Fibroblast of skin of right biceps (primary cell): ENCODE data around the gene OXA1L.
"Not testable (repeated sequence)": the region's sequence is repeated elsewhere in the genome, so short reads cannot be mapped to it uniquely, and the experiment has no call there.

ENCODE experiments used
- DNase-seq: peaks from one replicate; pipeline ENCODE4 v3.0.0-alpha.2; 2013

Gene OXA1L

DNA sequence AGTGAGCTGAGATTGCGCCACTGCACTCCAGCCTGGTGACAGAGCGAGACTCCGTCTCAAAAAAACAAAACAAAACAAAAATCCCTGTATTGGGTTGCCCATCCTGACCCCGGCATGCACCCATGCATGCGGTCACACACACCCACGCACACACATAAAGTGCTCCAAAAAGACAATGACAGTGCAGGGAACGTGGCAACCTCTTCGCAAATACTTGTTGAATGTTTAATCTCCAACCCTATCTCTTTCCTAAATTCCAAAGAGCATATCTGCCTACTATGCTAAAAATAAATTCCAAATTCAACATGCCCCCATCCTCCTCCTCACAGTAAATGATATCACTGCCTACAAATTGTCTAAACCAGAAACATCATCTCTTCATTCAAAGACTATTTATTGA, 35.2 kb downstream of the OXA1L start:
- DNase-seq, result no peak

DNA sequence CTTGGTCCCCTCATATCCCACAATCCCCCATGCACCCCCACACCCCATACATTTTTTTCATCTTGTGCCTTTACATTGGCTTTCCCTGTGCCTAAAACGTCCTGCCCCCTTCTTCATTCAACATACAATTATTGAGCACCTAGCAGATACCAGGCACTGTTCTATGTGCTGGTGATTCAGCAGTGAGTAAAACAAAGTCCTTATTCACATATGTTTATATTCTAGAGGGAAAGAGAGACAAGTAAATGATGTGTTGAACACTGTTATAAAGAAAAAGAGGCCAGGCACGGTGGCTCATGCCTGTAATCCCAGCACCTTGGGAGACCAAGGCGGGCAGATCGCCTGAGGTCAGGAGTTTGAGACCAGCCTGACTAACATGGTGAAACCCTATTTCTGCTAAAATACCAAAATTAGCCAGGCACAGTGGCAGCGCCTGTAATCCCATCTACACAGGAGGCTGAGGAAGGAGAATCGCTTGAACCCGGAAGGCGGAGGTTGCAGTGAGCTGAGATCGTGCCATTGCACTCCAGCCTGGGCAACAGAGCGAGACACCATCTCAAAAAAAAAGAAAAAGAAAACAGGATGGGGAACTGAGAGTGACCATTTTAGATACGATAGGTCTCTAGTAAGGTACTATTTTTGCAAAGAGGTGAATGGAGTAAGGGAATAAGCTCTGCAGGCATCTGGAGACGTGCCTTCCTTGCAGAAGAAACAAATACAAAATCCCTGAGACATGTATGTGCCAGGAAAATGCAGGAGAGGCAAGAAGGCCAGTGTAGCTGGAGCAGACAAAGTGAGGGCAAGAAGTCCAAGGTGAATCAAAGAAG, 36.6 kb downstream of the OXA1L start:
- no peak for DNase-seq

DNA sequence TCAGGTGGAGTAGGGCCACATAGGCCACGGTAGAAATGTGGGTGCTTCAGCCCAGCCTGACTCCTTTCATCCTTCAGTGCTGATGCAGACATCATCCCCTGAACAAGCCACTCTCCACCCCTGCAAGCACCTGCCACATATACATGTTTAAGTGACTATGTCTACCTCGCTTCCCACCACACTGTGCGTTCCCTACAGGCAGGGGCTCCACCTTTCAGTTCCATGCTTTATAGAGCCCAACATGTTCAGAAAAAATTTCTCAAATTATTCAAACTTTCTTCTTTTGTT, 37.1 kb downstream of the OXA1L start:
- no peak for DNase-seq

DNA sequence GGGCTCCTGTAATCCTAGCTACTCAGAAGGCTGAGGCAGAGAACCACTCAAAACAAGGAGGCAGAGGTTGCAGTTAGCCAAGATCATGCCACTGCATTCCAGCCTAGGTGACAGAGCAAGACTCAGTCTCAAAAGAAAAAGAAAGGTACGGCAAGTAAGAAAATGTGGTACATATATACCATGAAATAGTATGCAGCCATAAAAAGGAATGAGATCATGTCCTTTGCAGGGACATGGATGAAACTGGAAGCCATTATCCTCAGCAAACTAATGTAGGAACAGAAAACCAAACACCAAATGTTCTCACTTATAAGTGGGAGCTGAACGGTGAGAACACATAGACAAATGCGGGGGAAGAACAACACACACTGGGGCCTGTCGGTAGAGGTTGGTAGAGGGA, 38.7 kb downstream of the OXA1L start:
- DNase-seq, result not testable (repeated sequence)

DNA sequence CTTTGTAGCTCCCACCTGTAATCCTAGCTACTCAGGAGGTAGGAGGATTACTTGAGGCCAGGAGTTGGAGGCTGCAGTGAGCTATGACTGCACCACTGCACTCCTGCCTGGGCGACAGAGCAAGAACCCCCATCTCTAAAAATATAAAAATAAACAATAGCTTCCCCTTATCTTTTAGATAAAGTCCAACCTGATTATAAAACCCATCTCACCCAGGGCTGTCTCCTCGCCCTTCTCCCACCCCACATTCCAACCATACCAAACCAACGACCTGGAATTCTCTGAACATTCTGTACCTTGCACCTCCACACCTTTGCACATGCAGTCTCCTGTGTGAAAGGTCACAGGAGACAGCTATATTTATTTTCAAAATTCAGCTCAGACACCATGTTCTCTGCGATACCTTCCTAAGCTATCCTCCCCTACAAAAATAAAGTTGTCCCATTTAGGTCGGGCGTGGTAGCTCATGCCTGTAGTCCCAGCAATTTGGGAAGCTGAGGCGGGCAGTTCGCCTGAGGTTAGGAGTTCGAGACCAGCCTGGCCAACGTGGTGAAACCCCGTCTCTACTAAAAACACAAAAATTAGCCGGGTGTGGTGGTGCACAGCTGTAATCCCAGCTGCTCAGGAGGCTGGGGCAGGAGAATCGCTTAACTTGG, 41.1 kb downstream of the OXA1L start:
- DNase-seq, result no peak

DNA sequence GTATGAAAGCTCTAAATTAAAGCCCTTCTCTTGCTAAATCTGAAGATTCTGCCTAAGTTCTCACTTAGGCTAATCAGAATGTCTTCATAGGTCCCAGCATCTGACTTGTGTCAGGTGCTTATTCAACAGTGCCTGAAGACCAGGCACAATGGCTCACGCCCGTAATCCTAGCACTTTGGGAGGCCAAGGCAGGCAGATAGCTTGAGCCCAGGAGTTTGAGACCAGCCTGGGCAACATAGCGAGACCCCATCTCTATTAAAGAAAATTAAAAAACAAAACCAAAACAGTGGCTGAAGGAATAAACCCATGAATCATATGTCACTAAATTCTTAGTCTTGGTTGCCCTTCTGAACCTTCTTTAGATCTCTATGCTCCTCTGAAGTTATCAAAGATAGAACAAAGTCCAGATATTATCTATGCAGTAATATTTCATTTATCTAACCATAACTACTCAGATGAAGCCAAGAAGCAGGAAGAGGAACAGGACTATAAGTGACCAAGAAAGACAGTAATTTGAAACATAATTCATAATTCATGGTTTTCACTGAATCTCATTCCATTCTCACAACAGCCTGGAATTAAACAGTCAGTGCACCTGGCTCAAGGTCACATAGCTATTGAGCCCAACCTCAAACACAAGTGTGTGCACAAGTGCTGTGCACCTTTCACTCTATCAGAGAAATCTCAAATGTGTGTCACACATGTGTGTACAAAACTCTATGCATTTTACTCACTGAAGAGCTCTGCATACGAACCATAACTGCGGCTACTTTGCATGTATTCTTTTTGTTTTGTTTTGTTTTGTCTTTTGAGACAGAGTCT, 42.1 kb downstream of the OXA1L start:
- no peak for DNase-seq

DNA sequence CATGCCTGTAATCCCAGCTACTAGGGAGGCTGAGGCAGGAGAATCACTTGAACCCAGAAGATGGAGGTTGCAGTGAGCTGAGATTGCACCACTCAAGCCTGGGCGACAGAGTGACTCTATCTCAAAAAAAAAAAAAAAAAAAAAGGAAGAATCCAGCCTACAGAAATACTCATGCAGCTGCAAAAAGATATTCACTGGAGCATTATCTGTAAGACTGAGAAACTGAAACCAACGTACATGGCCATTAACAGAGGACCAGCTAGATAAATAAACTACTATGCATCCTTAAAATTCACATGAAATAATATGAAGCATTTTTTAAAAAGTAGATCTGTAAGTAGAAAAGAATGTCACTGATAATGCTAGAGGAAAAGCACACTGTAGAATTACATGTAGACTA, 45.2 kb downstream of the OXA1L start:
- DNase-seq, result no peak

DNA sequence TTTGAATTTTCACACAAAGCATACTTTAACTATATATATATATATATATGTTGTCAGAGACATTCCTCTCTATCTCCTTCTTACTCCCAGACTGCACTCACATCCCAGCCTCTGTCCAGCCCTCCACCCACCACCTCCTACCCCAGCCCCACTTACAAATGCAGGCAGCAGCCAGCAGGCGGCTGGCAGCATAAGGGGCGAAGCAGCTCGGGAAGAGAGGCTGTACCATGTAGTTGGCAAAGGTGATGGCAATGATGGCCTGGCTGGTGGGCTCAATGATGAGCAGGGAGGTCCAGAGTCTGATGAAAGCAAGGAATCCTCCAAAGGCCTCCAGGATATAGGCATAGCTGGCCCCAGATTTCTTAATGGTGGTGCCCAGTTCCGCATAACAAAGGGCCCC, 46.3 kb downstream of the OXA1L start:
- no peak for DNase-seq

DNA sequence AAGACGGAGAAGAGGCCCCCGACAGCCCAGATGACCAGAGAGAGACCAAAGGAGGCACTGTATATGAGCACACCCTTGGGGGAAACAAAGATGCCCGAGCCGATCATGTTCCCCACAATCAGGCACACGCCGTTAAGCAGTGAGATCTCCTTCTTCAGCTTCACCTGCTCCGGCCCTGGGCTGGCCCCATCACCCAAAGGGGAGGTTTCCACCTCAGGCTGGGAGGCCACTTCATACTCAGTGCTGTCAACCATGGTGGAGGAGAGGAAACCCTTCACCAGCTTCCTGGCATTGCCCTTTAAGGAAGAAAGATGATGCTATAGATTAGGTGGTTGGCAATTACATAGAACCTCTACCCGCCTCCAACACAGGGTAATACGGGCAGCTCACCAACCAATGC, 46.7 kb downstream of the OXA1L start:
- DNase-seq, result no peak

DNA sequence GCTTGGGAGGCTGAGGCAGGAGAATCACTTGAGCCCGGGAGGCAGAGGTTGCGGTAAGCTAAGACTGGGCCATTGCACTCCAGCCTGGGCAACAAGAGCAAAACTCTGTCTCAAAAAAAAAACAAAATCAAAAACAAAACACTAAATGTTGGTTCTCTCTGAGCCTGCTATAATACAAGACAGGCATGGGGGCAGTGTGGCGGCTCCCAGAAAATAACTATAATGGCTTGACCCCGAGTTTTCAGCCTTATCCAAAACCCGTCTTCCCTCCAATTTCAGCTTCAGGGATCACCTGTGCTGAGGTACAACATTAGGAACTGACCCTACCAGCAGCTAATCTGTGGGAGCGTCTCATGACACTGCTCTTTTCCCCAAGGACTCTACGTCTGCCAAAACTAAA, 47.9 kb downstream of the OXA1L start:
- no peak for DNase-seq

DNA sequence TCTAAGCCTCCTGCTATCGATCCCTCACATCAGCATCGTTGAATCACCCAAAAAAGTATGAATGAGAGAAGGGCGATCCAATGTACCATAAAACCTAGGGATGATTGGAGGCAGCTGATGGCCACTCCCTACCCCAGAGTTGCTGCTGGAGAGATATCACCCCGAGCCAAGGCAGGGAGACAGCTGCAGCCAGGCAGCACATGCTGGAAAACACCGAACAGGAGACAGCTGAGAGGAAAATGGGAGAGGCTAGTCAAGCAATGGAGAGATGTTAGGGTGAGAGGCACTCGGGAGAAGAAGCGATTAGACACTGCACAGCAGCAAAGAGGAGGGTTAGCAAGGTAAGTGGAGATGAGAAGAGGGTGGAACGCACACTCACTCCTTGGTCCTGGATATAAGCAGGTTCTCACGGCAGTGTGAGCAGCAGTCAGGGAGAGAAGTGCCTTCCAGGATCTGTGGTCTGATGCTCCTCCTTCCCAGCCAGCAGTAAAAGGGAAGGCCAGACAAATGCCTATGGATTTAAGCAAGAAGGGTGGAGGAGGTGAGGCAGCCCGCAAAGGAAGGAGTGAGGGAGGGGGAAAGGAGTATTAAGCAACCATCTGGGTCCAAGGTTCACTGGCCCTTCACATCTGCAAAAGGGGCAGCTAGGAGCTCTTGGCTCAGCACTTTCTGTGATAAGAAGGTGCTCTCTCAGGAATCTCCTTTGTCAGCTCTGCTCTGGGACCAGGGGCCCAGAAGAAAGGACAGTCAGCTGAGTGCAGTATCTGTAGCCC, 48.6 kb downstream of the OXA1L start, which contains the start of gene SLC7A7:
TSS of gene SLC7A7 (minus strand) at position 495 of the 773 bp plus-strand sequence. CDS start 2,037 bp downstream, outside the sequence.
- peak; percentile 30 for DNase-seq

DNA sequence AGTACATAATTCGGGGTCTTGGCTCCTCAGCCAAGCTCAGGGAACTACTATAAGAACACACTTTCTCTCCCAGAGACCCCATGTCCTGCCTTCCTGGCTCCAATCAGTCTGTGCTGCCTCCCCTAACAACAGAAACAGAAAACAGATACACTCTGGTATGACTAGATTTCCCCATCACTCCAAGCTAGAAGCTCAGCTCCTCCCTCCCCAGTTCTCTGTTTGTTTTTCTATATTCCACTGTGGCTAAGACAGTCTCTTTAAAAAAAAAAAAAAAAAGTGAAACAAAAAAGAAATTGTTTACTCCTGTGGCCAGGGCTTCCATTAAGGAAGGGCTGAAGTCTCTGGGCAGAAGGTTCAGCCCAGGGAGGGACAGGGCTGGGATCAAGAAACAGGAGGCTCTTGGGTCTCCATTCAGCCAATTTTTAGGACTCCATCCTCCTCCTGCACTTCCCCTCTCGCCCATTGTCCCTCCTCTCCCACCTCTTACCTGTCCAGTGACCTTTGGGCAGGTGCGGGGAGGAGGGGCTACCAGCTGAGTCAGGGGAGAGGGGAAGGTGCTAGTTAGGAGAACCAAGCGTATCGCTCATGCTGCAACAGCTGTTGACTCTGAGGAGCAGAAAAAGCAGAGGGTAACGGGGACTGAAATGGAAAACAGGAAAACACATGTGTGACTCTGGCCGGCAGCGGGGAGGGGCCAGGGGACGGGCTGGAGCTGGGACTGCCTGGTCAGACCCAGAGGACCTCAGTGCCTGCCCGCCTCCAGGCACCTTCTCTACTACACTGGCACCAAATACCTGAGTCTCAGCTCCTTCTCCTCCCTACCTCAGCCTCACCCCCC, 52.9 kb downstream of the OXA1L start:
- DNase-seq, result peak; percentile 54

DNA sequence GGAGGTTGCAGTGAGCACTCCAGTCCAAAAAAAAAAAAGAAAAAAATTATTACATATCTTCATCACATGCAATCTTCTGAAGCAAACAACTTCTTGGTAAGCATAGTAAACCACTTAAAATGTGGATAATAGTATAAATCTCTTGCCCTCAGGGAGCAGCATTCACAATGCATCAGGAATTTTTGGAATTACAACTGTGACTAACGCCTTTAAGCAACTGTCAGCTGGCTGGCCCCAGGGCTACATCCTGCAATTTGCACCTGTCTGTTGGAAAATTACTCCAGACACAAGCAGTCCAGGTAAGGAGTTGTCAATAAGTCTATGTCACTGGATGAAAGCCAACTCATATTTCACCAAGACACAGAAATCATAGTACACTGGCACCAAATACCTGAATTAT, 54.2 kb downstream of the OXA1L start:
- peak; percentile 39 for DNase-seq

DNA sequence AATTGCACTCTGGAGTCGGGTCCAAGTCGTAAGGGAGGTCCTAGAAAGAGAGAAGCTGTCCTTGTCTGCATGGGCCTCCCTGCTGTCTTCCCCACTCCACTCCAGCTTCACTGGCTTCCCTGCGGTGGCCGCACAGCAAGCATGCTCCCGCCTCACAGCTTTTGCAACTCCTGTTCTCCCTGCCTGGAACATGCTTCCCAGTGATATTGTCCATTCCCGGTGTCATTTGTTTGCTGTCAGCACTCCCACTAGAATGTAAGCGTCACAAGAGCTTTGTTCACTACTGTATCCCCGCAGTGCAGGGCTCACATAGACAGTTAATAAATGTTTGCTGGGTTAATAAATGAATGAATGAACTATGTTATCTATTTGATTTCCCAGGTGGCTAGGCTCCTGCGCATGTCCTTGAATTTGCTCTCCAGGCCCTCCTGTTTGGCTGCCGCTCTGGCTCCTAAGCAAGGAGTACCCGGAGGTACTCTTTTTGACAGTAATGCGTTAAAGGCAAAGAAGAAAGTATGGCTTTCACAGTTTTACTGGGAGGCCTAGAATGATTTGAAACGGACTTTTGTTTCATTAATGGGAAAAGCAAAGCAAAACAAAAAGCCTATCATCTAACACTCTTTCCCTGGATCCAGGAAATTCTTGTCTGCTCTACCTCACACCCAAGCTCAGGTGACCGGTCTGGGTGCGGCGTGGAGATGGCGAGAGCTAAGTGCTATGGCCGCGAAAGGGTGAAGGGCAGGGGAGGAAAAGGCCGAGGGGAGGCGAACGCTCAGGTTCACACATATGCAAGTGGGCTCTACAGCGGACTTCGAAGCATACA, 54.9 kb downstream of the OXA1L start:
- no peak for DNase-seq

DNA sequence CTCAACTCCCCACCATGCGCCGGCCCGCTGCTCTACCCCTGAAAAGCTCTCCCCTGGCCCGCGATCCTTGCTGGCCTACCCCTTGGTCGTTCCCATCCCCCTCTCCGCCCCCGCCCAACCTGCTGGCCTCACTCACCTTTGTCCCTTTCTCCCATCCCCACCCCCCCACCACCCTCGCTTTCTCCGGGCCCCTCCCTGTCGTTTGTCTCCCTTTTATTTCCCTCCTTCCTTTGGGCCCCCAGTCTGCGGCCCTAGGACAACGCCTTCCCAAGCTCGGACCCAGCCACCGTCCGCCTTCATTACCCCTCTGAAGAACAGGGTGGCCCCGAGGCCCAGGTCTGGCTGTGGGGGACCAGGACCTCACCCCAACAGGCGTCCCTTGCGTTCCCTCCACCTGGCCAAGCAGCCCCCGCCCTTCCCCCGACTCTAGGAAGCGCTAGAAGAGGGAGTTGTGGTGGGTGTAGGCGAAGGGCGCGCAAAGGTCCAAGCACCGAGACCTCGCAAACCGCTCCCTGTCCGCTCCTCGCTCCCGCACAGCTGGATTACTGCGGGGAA, 55.6 kb downstream of the OXA1L start:
- no peak for DNase-seq
